ENCODE data around the gene TSHZ2.

The TSHZ2 gene

DNA sequence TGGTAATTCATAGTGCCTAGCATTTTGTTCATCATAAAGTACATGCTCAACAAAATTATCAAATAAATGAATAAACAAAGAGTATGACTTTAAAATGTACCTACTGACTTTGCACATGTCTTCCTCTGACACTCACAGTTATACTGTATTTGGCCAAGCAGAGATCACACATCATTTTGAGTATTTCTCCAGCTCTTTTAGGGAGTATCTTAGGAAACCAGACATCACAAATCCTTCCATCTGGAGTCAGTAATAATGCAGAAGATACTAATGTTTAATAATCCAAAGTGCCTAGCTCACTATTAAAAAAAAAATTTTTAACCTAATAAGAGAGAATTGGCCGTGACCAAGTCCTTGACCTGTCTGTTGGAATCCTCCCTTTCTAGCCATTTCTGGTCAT lies 466.9 kb downstream of the TSHZ2 start:
- TF ChIP-seq, protein P1, sequence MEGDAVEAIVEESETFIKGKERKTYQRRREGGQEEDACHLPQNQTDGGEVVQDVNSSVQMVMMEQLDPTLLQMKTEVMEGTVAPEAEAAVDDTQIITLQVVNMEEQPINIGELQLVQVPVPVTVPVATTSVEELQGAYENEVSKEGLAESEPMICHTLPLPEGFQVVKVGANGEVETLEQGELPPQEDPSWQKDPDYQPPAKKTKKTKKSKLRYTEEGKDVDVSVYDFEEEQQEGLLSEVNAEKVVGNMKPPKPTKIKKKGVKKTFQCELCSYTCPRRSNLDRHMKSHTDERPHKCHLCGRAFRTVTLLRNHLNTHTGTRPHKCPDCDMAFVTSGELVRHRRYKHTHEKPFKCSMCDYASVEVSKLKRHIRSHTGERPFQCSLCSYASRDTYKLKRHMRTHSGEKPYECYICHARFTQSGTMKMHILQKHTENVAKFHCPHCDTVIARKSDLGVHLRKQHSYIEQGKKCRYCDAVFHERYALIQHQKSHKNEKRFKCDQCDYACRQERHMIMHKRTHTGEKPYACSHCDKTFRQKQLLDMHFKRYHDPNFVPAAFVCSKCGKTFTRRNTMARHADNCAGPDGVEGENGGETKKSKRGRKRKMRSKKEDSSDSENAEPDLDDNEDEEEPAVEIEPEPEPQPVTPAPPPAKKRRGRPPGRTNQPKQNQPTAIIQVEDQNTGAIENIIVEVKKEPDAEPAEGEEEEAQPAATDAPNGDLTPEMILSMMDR (IDR thresholded peaks at IDR 0.05; ENCODE audit: low read depth, low read length), result no peak
- H3K4me3 ChIP-seq (ENCODE audit: low read depth, low read length), result no peak overlapping the region

DNA sequence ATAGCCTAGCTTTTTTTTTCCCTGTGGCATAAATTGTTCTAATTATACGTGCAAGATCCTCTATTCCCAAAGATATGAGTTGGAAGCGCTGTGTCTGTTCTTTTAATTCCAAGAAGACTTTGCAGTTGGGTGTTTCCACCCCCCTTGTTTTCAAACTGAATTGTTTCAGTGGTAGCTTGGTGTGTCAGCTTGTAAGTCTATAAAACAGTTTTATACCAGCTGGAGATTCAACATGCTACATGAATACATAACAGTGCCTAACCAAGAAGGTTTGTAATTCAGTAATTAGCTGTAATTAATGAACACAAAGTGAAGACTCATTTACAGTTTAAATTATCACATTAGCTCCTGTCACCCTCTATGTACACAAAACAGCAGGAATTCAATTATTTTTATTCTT lies 467.5 kb downstream of the TSHZ2 start:
- no peak overlapping the region for H3K4me3 ChIP-seq (ENCODE audit: low read depth, low read length)
- H3K27me3 ChIP-seq, result no peaks in the 10 kb centered on the region
- H3K9me3 ChIP-seq, result no peaks in the 10 kb centered on the region
- DNase-seq, result no peak
- no peaks in the 10 kb centered on the region for H3K4me1 ChIP-seq
- TF ChIP-seq, protein P1 (IDR thresholded peaks at IDR 0.05; ENCODE audit: low read depth, low read length), result no peak
- H3K36me3 ChIP-seq, result no peaks in the 10 kb centered on the region

More for the DNA sequence above, 466.9 kb downstream of the TSHZ2 start:
- Histone ChIP-seq H3K36me3 (no peaks in the 10 kb centered on the region), H3K9me3 (no peaks in the 10 kb centered on the region), H3K4me1 (no peaks in the 10 kb centered on the region), H3K27me3 (no peaks in the 10 kb centered on the region)
- DNase-seq, result no peak

DNA sequence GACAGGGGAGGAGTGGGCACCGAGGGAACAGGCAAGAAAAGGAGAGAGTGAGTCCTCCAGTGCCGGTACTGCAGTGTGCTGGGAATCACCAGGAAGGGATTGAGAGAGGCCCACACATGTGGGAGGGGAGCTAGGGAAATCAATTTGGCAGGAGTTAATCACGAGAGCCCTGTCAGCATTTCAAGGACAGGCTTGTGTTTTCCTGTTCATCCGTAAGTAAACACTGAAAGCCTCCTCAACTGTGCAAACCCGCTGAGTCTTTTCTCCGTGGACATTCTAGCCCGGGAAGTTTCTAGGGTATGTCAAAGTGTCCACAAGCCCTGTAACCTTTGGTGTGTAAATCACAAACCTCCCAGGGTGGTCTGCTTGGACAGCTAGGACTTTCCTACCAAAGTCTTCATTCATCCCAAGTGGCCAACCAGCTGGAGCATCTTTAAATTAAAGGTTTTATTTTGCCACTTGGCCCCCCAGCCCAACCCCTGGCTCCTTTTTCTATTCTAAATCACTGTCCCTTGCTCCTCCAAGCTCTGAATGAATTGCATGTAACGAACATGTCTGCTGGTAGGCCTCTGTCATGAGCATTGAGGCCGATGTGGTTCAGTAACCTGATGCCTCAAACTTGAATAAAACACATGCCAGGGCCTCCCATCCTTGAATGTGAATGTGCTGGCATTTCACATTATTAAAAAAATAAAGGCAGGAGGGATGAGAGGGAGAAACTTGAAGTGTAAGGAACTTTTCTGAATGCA lies 472.4 kb downstream of the TSHZ2 start:
- 0 out of 2 replicates have a peak, but pooled peaks cover 8% of the 10 kb centered on the region for H3K9me3 ChIP-seq
- no peaks in the 10 kb centered on the region for H3K27me3 ChIP-seq
- H3K36me3 ChIP-seq, result no peaks in the 10 kb centered on the region
- no peak for DNase-seq
- no peak overlapping the region for H3K4me3 ChIP-seq (ENCODE audit: low read depth, low read length)
- H3K4me1 ChIP-seq, result no peaks in the 10 kb centered on the region
- TF ChIP-seq, protein P1 (IDR thresholded peaks at IDR 0.05; ENCODE audit: low read depth, low read length), result no peak

DNA sequence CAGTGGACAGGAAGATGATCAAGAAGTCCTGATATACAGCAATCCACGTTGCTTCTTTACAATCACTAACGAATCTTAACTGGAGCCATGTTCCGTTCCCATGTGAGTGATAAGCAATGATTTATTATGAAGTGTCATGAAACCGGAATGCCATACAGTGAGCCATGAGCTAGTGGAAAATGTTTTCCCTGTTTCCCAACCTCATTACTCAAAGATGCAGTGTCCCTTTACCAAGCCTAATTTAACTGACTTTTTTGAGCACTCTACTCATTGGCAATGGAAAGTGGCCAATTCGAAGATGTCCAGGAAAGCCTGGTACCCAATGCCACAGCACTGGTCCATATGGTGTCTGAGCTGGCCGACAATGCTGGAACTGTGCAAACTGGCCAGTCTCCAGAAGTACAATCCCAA lies 473.2 kb downstream of the TSHZ2 start:
- Histone ChIP-seq H3K4me3 (ENCODE audit: low read depth, low read length) (no peak overlapping the region), H3K36me3 (no peaks in the 10 kb centered on the region), H3K27me3 (no peaks in the 10 kb centered on the region), H3K4me1 (no peaks in the 10 kb centered on the region), H3K9me3 (0 out of 2 replicates have a peak, but pooled peaks cover 8% of the 10 kb centered on the region)
- no peak for DNase-seq
- TF ChIP-seq, protein P1 (IDR thresholded peaks at IDR 0.05; ENCODE audit: low read depth, low read length), result no peak

DNA sequence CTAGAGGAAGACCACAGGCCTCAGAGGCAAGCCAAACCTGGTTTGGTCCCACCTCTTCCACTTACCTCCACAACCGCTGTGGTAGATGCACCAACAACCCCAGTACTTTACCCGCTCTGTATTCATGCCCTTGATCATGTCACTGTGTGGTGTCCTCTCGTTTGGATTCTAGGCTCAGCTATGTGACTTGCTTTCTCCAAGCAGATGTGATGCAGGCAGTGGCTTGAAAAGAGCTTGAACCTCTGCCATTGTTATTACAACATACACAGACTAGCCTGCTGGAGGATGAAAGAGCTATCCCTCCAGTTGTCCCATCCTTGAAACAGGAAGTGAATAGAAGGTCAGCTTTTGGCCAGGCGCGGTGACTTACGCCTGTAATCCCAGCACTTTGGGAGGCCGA lies 473.8 kb downstream of the TSHZ2 start:
- Histone ChIP-seq H3K4me1 (no peaks in the 10 kb centered on the region), H3K9me3 (0 out of 2 replicates have a peak, but pooled peaks cover 8% of the 10 kb centered on the region), H3K4me3 (ENCODE audit: low read depth, low read length) (no peak overlapping the region), H3K36me3 (no peaks in the 10 kb centered on the region), H3K27me3 (no peaks in the 10 kb centered on the region)
- TF ChIP-seq, protein P1 (IDR thresholded peaks at IDR 0.05; ENCODE audit: low read depth, low read length), result no peak
- no peak for DNase-seq

DNA sequence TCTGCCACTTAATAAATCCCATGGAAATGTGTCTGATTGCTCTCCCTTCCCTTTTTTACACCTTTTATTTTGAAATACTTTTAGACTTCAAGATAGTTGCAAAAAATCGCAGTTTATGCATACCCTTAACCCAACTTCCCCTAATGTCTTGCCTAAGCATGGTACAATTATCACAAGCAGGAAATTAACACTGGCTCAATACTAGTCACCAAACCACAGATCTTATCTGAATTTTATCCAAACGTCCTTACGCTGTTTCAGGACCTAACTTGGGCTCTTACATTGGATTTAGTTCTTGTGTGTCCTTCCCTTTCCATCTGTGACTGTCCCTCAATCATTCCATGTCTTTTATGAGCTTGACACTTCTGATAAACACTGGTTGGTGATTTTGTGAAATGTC lies 475.2 kb downstream of the TSHZ2 start:
- H3K27me3 ChIP-seq, result no peaks in the 10 kb centered on the region
- no peak overlapping the region for H3K4me3 ChIP-seq (ENCODE audit: low read depth, low read length)
- TF ChIP-seq, protein P1 (IDR thresholded peaks at IDR 0.05; ENCODE audit: low read depth, low read length), result no peak
- no peak for DNase-seq
- H3K4me1 ChIP-seq, result no peaks in the 10 kb centered on the region
- no peaks in the 10 kb centered on the region for H3K36me3 ChIP-seq
- H3K9me3 ChIP-seq, result 0 out of 2 replicates have a peak, but pooled peaks cover 8% of the 10 kb centered on the region
